ENCODE data around the gene FTO. TPM values are rescaled to one million over a fixed set of nuclear protein-coding genes. Genes with fewer than 3 reads are reported as not detected.

The FTO gene
- total and polyA plus RNA-seq, 2 of the 8 experiments (the other 6 are each of a cell fraction or from before 2014, with no cell fraction given) = 34.5 to 59.8 TPM

GRCh38 chr16:54068212-54068611, 364.3 kb downstream of the FTO start:
- no peak overlapping the region for H3K27ac ChIP-seq (ENCODE audit: low read depth, low read length)
- no peak overlapping the region for H3K23ac ChIP-seq (ENCODE audit: insufficient read length)
- TF ChIP-seq SIN3A (conservative IDR thresholded peaks at IDR 0.05 in 1 of 2, IDR thresholded peaks at IDR 0.05 in 1 of 2; ENCODE audit: low read depth in 1 of 2, low read length in 2 of 2) (no peak), CBX5 (IDR thresholded peaks at IDR 0.05; ENCODE audit: low read depth, low read length) (no peak), TAF1 (IDR thresholded peaks at IDR 0.05; ENCODE audit: low read depth, low read length) (no peak), CEBPB (IDR thresholded peaks at IDR 0.05; ENCODE audit: low read depth, low read length) (no peak), CTBP2 (IDR thresholded peaks at IDR 0.05; ENCODE audit: borderline replicate concordance, insufficient read depth, insufficient read length, low read length) (no peak)

More at GRCh38 chr16:54068212-54068611, 364.3 kb downstream of the FTO start:
- no peak for FAIRE-seq
- no peak overlapping the region for H2BK20ac ChIP-seq (ENCODE audit: low read length)
- H4K8ac ChIP-seq (ENCODE audit: extremely low read depth, insufficient read depth, low read length) = no peak overlapping the region
- no peaks in the 10 kb centered on the region for H3K36me3 ChIP-seq (ENCODE audit: control insufficient read depth in 2 of 4, insufficient read depth in 4 of 4, low read length in 3 of 4)
- no peaks in the 10 kb centered on the region for H4K20me1 ChIP-seq (replicated peaks in 1 of 2; ENCODE audit: control insufficient read depth in 1 of 2, insufficient read depth in 2 of 2, low read length in 2 of 2)
- H2AK5ac ChIP-seq (ENCODE audit: low read depth, low read length) = no peak overlapping the region
- no peak overlapping the region for H2BK5ac ChIP-seq (ENCODE audit: low read depth, low read length)
- no peak overlapping the region for H4K5ac ChIP-seq (ENCODE audit: insufficient read length, low read depth, low read length)
- no peak overlapping the region for H2BK120ac ChIP-seq (replicated peaks; ENCODE audit: low read depth, low read length)
- no peaks in the 10 kb centered on the region for H3K79me2 ChIP-seq (ENCODE audit: control insufficient read depth in 1 of 2, insufficient read depth in 2 of 2, low read length in 2 of 2)
- no peak overlapping the region for H4K91ac ChIP-seq (replicated peaks; ENCODE audit: insufficient read length, low read length)
- no peak overlapping the region for H3K9ac ChIP-seq (replicated peaks in 1 of 4; ENCODE audit: extremely low read depth in 1 of 4, low read depth in 3 of 4, low read length in 3 of 4)
- H3K4ac ChIP-seq (replicated peaks; ENCODE audit: insufficient read length, low read depth, low read length) = no peak overlapping the region
- H3K9me3 ChIP-seq (ENCODE audit: insufficient read depth in 2 of 2, low read depth in 1 of 2, low read length in 1 of 2) = no peaks in the 10 kb centered on the region
- no peaks in the 10 kb centered on the region for H3K79me1 ChIP-seq (ENCODE audit: low read depth, low read length)
- ChIA-PET CTCF (ENCODE audit: partially characterized antibody) (no interaction called here), POLR2A (ENCODE audit: partially characterized antibody) (no interaction called here)
- no peak overlapping the region for H3K4me3 ChIP-seq (ENCODE audit: extremely low read depth in 1 of 4, insufficient read depth in 2 of 4, low read depth in 3 of 4, low read length in 4 of 4)
- H3K4me2 ChIP-seq (ENCODE audit: insufficient read depth in 1 of 2, low read depth in 2 of 2, low read length in 2 of 2) = no peak overlapping the region
- no peak for DNase-seq (ENCODE audit: low read depth in 1 of 2, low spot score in 2 of 2)
- H2AFZ ChIP-seq (ENCODE audit: low read length) = no peak overlapping the region
- no peak overlapping the region for H3K14ac ChIP-seq (ENCODE audit: insufficient read length)
- no peak overlapping the region for H3K56ac ChIP-seq (replicated peaks; ENCODE audit: insufficient read length, low read depth, low read length)
- H3K27me3 ChIP-seq (replicated peaks in 1 of 4; ENCODE audit: control insufficient read depth in 3 of 4, extremely low read depth in 1 of 4, insufficient read depth in 3 of 4, low read length in 3 of 4) = no peaks in the 10 kb centered on the region
- H3K4me1 ChIP-seq (replicated peaks in 1 of 4; ENCODE audit: control insufficient read depth in 3 of 4, insufficient read depth in 4 of 4, low read length in 3 of 4) = peaks cover 0 to 7% (median 4%) of the 10 kb centered on the region in 4 experiments; a peak in 6 of 7 replicates
- 87% methylated on average over 2 of the region's 2 CpGs; no CpG with 5 or more reads in 1 of the 2 experiments for WGBS, 2 experiments (ENCODE audit: extremely low coverage in 1 of 2, insufficient coverage in 1 of 2, insufficient read length in 1 of 2, insufficient replicate concordance in 2 of 2, low coverage in 1 of 2, low lambda C conversion rate in 2 of 2, missing lambda C conversion rate in 1 of 2)
- no peak overlapping the region for H2BK12ac ChIP-seq (ENCODE audit: low read depth, low read length)
- H3K23me2 ChIP-seq (ENCODE audit: low read depth, low read length) = no peaks in the 10 kb centered on the region
- H2BK15ac ChIP-seq (ENCODE audit: low read length) = no peak overlapping the region
- no peak overlapping the region for H3K18ac ChIP-seq (ENCODE audit: extremely low read depth, low read length)

All from H1 (cell line).